Keratinocyte (primary cell): ENCODE measurements around the gene UNKL. TPM values are rescaled to one million over a fixed set of nuclear protein-coding genes. Genes with fewer than 3 reads are reported as not detected.

Source experiments
- DNase-seq: peaks from one replicate; pipeline ENCODE4 v3.0.0-alpha.2; 2011; ENCODE audit warnings: low read depth, missing footprints, low spot score
- FAIRE-seq: peaks from 2 replicates; lab custom pipeline; 2011; peaks lifted over from hg19 to GRCh38; lab: Jason Lieb, UNC
- H2AFZ ChIP-seq: 2 replicates; pipeline ENCODE4 v1.6.0; 2012; ENCODE audit warnings: low read length, control low read depth, inconsistent platforms; ENCODE audit not compliant: control insufficient read depth
- H3K27ac ChIP-seq: 2 replicates; pipeline ENCODE4 v1.5.1; 2011; ENCODE audit warnings: low read length; ENCODE audit not compliant: control insufficient read depth, insufficient read depth
- H3K27me3 ChIP-seq: 3 replicates; pipeline ENCODE4 v1.6.0; 2011; ENCODE audit warnings: low read length; ENCODE audit not compliant: control insufficient read depth, insufficient read depth; ENCODE audit errors: extremely low read depth
- H3K36me3 ChIP-seq, 2 experiments: 2 replicates in 1 of 2; 3 replicates in 1 of 2; pipeline ENCODE4 v1.5.1; 2011; ENCODE audit warnings: low read length in 2 of 2, mild to moderate bottlenecking in 1 of 2; ENCODE audit not compliant: control insufficient read depth in 2 of 2, insufficient read depth in 2 of 2; ENCODE audit errors: extremely low read depth in 1 of 2
- H3K4me1 ChIP-seq: 3 replicates; pipeline ENCODE4 v1.5.1; 2011; ENCODE audit warnings: low read length; ENCODE audit not compliant: control insufficient read depth, insufficient read depth; ENCODE audit errors: extremely low read depth
- H3K4me2 ChIP-seq: 3 replicates; pipeline ENCODE4 v1.6.0; 2011; ENCODE audit warnings: low read depth, low read length; ENCODE audit not compliant: control insufficient read depth, insufficient read depth; ENCODE audit errors: extremely low read depth
- H3K4me3 ChIP-seq, 3 experiments: fragments of 200-600 bp in 1 of 3; sonication (generic) in 1 of 3; 2 replicates in 2 of 3; 3 replicates in 1 of 3; pipeline ENCODE4 v1.5.1; 2011 to 2016; ENCODE audit warnings: low read length in 3 of 3, mild to moderate bottlenecking in 3 of 3, control low read depth in 2 of 3, inconsistent platforms in 1 of 3, low read depth in 1 of 3, mixed read lengths in 1 of 3, mixed run types in 1 of 3, moderate library complexity in 1 of 3; ENCODE audit not compliant: control insufficient read depth in 2 of 3, insufficient read depth in 2 of 3; ENCODE audit errors: extremely low read depth in 1 of 3
- H3K79me2 ChIP-seq: 2 replicates; pipeline ENCODE4 v1.6.0; 2012; ENCODE audit warnings: low read length; ENCODE audit not compliant: control insufficient read depth, insufficient read depth
- H3K9ac ChIP-seq: 3 replicates; pipeline ENCODE4 v1.6.0; 2011; ENCODE audit warnings: low read length; ENCODE audit not compliant: control insufficient read depth, insufficient read depth; ENCODE audit errors: extremely low read depth
- H3K9me1 ChIP-seq: 3 replicates; pipeline ENCODE4 v1.6.0; 2011; ENCODE audit warnings: low read length; ENCODE audit not compliant: control insufficient read depth, insufficient read depth; ENCODE audit errors: extremely low read depth
- H3K9me3 ChIP-seq: 2 replicates; pipeline ENCODE4 v1.5.1; 2012; ENCODE audit warnings: low read depth, low read length; ENCODE audit not compliant: control insufficient read depth
- H4K20me1 ChIP-seq: 3 replicates; pipeline ENCODE4 v1.6.0; 2011; ENCODE audit warnings: low read length; ENCODE audit not compliant: control insufficient read depth, insufficient read depth; ENCODE audit errors: extremely low read depth
- EZH2 ChIP-seq: IDR thresholded peaks from one replicate; pipeline ENCODE4 v1.6.1; 2012; ENCODE audit warnings: inconsistent platforms, mild to moderate bottlenecking, low read length, moderate library complexity
- dilution Hi-C: fragments of 300-500 bp; cut with MboI; formaldehyde crosslinking; loops from one replicate; pipeline ENCODE4 v1.7.0; 2020; ENCODE audit warnings: low sequenced_read_pairs; ENCODE audit not compliant: extremely low pct_ligation_motif_present
- polyA plus RNA-seq, 5 experiments: library from polyadenylated mRNA; depleted of rRNA in 3 of 5; stranded (reverse) in 3 of 5; stranded (forward) in 1 of 5; unstranded in 1 of 5; fragments of >200 nt; gene quantifications; 1 replicate in 1 of 5; 2 replicates in 3 of 5; 3 replicates in 1 of 5; pipeline versions ENCODE4 v1.2.1 to v1.2.3, GENCODE V29; 2011 to 2012; ENCODE audit warnings: missing spikeins in 2 of 5, low read depth in 1 of 5, low replicate concordance in 1 of 5
- TF ChIP-seq, protein P1 (sequence below), 3 experiments: IDR thresholded peaks in 1 of 3; conservative IDR thresholded peaks in 1 of 3; optimal IDR thresholded peaks in 1 of 3; 2 replicates in 2 of 3; 3 replicates in 1 of 3; pipeline versions ENCODE3 to v1.5.1; 2011; ENCODE audit warnings: low read length in 3 of 3, mild to moderate bottlenecking in 3 of 3, moderate library complexity in 2 of 3, control low read depth in 1 of 3, inconsistent platforms in 1 of 3; ENCODE audit not compliant: insufficient read depth in 2 of 3; ENCODE audit errors: extremely low read depth in 1 of 3

UNKL gene
- polyA plus RNA-seq, 1 donor (not counting 4 experiments of a cell fraction or from before 2014, with no cell fraction given) = 2.3 TPM

DNA sequence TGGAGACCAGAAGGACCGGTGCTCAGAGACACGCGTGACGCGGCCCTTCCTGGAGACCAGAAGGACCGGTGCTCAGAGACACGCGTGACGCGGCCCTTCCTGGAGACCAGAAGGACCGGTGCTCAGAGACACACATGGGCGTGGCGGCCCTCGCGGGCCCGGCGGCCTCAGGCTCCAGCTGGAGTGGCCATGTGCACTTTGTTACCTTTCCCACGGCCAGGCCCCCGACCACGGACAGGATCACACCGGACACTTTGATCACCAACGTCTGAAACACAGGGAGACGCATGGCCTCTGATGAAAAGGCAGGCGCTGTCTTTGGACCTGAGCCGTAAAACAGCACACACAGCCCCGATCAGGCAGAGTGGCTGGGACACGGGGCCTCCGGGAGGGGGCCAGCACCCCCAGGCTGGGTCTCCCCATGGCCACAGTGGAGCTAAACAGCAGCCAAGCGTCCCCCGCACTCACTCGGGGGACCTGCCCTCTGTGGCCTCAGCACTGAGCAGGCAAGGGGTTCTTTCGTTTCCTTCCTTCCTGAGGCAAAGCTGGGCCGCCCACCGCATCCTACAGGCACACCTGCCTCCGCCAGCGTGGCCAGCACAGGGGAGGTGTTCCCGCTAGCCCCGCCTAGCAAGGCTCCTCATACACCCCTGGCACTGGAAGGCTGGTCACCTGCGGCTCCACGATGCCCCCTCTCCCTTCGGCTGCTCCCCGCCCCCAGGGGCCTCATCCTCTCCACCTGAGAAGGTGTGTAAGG, 43.2 kb upstream of the UNKL start:
- Histone ChIP-seq H3K27me3 (no peaks in the 10 kb centered on the region), H3K36me3 (peaks cover 0 to 27% of the 10 kb centered on the region in 2 experiments), H3K27ac (no peak overlapping the region), H3K4me3 (no peak overlapping the region), H3K9ac (no peak overlapping the region), H3K9me3 (no peaks in the 10 kb centered on the region), H2AFZ (no peak overlapping the region), H3K79me2 (no peaks in the 10 kb centered on the region), H4K20me1 (no peaks in the 10 kb centered on the region), H3K4me1 (no peaks in the 10 kb centered on the region), H3K9me1 (no peaks in the 10 kb centered on the region), H3K4me2 (no peak overlapping the region)
- TF ChIP-seq, protein P1, sequence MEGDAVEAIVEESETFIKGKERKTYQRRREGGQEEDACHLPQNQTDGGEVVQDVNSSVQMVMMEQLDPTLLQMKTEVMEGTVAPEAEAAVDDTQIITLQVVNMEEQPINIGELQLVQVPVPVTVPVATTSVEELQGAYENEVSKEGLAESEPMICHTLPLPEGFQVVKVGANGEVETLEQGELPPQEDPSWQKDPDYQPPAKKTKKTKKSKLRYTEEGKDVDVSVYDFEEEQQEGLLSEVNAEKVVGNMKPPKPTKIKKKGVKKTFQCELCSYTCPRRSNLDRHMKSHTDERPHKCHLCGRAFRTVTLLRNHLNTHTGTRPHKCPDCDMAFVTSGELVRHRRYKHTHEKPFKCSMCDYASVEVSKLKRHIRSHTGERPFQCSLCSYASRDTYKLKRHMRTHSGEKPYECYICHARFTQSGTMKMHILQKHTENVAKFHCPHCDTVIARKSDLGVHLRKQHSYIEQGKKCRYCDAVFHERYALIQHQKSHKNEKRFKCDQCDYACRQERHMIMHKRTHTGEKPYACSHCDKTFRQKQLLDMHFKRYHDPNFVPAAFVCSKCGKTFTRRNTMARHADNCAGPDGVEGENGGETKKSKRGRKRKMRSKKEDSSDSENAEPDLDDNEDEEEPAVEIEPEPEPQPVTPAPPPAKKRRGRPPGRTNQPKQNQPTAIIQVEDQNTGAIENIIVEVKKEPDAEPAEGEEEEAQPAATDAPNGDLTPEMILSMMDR (optimal IDR thresholded peaks at IDR 0.05 in 1 of 3, IDR thresholded peaks at IDR 0.05 in 1 of 3, conservative IDR thresholded peaks at IDR 0.05 in 1 of 3; ENCODE audit: extremely low read depth in 1 of 3, insufficient read depth in 2 of 3, low read length in 3 of 3) = no peak
- no peak for TF ChIP-seq EZH2
- FAIRE-seq (no peak), DNase-seq (no peak)
- dilution Hi-C loops = no loop called here

DNA sequence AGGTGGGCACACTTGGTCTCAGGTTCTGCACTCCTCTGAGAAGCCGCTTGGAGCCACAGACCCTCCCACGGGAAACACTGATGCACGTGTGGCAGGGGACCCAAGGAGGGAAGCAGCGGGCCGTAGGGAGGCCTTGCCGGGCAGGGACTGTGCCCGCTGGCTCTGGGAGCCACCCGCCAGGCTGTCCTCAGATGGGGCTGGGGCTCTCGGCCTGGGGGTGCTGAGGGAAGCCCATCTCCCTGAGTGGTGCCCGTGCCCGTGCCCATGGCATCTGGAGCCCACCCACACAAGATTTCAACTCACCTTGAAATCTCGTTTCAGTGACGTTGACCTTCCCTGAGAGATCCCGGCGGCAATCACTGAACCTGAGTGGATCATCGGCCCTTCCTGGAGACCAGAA, 42.4 kb upstream of the UNKL start:
- dilution Hi-C loops = no loop called here
- Histone ChIP-seq H3K9me3 (no peaks in the 10 kb centered on the region), H3K36me3 (peaks cover 0 to 30% of the 10 kb centered on the region in 2 experiments), H3K9ac (no peak overlapping the region), H3K4me3 (no peak overlapping the region), H3K79me2 (no peaks in the 10 kb centered on the region), H3K27ac (no peak overlapping the region), H4K20me1 (no peaks in the 10 kb centered on the region), H3K27me3 (no peaks in the 10 kb centered on the region), H3K9me1 (no peaks in the 10 kb centered on the region), H3K4me1 (no peaks in the 10 kb centered on the region), H2AFZ (no peak overlapping the region), H3K4me2 (no peak overlapping the region)
- no peak for FAIRE-seq
- no peak for TF ChIP-seq EZH2
- TF ChIP-seq, protein P1 (optimal IDR thresholded peaks at IDR 0.05 in 1 of 3, IDR thresholded peaks at IDR 0.05 in 1 of 3, conservative IDR thresholded peaks at IDR 0.05 in 1 of 3; ENCODE audit: extremely low read depth in 1 of 3, insufficient read depth in 2 of 3, low read length in 3 of 3) = no peak
- DNase-seq = no peak
